Fibroblast of upper back skin (primary cell): ENCODE data around the gene PIP5KL1.

Experiments used
- DNase-seq: peaks from one replicate; pipeline ENCODE4 v3.0.0-alpha.2; 2013

The PIP5KL1 gene

DNA sequence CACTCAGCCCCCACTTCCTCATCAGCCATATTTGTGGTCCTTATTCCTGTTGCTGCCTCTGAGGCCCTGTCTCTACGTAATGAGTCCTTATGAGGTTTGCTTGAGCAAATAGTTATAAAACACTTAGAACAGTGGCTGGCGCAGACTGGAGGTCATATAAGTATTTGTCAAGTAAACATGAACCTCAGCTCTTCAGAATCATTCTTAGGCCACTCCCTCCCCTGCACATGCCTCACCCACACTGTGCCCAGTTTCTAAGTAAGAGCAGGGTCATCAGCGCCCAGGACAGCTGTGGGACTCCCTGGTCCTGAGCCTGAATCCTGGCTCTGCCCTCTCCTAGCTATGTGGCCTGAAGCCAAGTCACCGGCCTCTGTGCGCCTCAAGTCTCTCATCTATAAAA, 17.7 kb downstream of the PIP5KL1 start:
- no peak for DNase-seq

DNA sequence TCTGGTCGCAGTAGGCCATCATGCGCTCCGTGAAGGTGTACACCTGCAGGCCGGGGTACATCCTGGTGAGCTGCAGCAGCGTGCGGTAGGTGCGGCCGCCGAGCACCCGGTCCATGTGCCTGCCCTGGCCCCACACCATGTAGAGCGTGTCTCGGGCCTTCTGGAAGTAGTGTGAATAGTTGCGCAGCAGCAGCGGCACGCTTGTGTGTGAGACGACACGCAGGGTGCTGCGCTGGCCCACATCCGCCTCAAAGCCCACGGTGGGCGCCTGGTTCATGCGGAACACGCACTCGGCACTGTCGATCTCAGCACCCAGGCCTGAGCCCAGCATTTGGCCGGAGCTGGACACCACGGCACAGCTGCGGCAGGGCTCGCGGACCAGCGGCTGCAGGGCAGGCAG, 18.3 kb downstream of the PIP5KL1 start:
- no peak for DNase-seq

DNA sequence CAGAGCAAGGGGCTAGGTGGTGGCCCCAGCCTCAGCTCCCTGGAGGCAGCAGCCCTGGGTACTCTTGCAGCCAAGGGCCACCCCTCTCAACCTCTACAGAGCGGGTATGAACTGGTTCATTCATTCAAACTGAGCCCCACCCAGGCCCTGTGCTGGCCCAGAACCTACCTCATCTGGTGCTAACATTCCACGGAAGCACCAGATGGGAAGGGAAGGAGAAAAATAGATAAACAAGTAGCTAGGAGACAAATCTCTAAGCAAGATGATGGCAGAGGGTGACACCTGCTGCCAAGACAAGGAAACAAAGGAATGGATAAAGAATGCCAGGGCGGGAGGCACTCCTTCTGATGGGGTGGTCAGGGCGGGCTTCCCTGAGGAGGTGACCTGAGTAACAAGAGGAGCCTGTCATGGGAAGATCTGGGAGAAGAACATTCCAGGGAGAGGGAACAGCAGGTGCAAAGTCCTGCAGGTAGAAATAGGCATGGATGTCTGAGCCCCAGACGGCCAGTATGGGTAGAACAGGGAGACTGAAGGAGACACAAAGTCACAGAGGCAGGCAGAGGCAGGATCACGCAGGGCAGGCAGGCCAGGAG, 19.9 kb downstream of the PIP5KL1 start:
- DNase-seq, result no peak

DNA sequence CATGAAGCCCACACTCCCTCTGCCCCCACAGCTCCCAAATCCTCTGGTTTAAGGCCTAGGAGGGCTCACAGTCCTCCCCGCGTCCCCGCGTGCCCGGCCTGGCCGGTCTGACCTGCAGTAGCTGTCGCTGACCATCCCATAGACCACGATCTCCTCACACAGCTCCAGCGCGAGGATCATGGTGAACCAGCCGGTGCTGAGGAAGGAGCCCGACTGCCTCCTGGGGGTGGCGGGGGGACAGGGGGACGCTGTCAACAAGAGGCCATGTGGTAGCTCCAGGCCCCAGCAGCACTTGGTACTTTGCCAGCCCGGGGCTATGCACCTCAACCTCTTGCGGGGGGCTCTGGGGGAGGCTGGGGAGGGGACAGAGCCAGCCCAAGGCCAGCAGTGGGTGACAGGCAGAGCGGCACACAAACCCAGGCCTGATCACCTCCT, 20.7 kb downstream of the PIP5KL1 start:
- DNase-seq, result no peak

DNA sequence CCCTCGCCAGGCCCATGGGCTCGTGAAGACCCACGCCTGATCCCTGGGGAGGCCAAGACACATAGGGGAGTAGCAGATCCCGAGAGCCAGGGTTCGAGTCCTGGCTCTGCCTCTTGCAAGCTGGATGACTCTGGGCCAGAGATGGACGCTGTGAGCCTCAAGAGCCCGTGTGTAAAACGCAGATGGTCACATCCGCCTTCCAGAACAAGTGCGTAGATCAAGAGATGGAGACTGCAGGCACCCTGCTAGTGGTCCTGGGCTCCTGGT, 22.0 kb downstream of the PIP5KL1 start:
- DNase-seq, result no peak

DNA sequence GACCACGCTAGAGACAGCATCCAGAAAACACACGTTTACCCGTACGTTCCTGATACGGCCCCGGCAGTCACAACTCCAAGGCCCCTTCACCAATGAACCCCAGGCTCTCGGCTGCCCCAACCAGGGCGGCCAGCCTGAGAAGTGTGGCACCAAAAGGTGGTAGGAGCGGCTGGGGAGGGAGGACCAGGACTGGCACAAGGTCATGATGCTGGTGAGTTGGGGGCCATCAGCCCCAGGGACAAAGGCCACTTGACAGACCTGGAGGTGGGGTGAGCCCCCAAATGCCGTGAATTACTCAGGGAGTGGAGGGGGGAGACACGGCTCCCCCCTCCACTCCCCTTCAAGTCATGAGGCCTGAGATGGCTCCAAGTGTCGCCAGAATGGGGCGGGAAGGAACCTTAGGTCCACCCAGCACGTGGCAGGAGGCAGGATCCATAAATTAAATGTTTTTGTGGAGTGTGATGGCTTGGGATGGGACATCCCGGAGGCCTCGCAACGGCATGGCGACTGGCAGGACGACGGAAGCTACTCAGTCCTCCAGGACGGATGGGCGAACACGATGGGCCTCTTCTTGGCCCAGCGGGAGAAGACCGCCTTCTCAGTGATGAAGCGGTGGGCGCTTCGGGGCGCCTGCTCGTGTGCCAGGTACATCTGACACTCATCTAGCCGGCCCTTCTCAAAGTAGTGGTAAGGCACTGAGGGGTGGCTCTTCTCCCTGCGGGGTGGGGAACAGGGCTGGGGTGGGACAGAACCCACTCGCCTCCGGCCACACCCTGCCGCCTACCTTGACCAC, 22.5 kb downstream of the PIP5KL1 start:
- DNase-seq, result no peak

DNA sequence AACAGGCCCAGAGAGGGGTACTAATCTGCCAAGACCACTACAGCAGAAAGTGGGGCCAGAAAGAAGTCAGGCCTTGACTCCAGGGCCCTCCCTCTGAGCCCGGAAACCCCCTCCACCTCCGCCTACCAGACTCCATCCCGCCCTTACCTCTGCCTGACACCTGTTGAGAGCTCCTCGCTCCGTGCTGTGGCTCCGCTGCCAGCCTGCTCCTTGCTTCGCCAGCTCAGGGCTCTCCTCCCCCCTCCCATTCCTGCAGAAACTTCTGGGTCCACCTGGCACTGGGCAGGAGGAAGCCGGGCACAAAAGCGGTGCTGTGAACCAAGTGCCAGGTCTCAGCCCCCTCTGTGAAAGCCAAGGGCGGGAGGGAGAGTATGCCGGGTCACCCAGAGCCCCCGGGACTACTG, 24.8 kb downstream of the PIP5KL1 start:
- no peak for DNase-seq

DNA sequence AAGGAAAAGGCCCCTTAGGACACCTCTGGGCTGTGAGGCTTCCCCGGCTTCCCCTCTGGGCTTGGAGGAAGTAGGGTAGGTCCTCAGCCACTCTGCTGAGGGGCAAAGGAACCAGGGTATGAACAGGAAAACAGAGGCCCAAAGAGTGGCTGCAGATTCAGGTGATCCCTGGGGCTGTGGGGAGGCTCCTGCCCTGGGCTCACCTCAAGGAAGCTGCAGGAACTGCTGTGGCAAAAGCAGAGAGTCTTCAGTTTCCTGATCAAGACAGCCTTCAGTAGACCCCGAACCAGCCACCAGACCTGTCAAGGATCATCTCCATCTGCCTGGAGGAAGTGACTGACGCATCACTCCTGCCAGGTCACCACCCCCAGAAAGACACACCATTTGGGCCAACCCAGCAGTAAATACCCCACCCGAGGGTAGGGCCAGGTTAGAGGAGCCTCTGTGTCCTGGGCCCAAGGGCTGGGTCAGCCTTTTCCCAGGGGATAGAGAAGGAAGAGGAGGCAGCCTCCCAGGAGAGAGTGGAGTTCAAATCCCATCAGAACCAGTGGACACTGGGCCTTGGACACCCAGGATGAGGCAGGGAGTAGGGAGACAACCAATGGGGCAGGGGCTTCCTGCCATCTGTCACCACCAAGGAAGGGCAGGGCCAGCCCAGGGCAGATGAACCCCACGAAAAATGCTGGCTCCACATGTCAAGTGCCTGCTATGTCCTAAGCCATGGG, 25.4 kb downstream of the PIP5KL1 start:
- no peak for DNase-seq

DNA sequence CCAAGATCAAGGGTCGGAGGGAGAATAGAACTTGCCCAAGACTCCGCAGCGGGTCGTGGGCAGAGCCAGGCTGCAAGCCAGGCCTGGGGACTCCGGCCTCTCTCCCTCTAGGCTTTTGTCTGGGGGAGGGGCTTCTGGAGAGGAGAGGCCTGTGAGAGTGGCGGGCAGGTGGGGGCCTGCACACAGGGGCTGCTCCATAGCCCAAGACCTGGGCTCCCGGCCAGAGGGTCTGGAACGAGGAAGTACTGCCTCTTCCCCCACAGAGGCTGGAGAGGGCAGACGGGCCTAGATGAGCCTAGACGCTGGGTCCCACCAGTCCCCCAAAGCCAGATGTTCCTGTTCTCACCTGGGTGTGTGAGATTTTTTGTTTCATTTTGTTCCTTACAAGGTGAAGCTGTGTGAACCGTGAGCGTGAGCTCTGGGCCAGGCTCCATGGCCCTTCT, 26.0 kb downstream of the PIP5KL1 start:
- DNase-seq, result no peak

DNA sequence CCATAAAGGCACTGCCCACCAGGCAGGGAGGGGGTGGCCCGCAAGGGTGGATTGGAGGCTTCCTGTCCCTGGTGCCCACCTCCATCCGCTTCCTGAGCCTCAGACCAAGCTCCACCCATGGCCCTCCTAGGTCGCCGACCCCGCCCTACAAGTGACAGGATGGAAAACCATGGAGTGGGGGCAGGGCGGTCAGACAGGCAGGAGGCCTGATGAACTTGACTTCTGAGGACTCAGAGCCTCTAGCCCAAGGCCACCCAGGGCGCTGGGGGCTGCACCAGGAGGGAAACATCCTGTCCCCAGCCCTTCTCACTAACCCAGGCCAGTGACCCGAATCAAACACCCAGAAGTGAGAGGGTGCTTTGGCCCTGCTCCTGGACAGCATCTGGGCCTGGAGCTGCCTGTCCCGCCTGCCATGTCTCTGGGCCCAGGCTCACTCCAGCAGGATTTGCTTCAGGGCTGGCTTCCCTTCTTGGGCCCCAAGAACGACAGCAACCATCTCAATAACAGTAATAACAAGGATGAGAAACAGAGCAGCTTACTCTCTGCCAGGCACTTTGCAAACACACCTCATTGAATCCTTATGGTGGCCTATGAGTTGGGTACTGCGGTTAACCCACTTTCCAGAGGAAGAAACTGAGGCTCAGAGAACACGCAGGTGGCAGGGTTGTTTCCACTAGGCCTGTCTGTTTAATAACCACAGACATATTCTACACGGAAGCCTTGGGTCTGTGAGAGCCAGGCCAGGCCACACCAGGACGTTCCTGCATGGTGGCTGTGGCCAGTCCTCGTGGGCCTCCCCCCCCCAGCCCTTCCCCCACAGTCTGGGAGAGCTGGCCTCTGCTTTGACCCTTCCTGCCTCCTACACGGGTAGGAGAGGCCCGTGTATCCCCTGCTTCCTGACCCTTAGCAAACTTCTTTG, 26.8 kb downstream of the PIP5KL1 start:
- no peak for DNase-seq

DNA sequence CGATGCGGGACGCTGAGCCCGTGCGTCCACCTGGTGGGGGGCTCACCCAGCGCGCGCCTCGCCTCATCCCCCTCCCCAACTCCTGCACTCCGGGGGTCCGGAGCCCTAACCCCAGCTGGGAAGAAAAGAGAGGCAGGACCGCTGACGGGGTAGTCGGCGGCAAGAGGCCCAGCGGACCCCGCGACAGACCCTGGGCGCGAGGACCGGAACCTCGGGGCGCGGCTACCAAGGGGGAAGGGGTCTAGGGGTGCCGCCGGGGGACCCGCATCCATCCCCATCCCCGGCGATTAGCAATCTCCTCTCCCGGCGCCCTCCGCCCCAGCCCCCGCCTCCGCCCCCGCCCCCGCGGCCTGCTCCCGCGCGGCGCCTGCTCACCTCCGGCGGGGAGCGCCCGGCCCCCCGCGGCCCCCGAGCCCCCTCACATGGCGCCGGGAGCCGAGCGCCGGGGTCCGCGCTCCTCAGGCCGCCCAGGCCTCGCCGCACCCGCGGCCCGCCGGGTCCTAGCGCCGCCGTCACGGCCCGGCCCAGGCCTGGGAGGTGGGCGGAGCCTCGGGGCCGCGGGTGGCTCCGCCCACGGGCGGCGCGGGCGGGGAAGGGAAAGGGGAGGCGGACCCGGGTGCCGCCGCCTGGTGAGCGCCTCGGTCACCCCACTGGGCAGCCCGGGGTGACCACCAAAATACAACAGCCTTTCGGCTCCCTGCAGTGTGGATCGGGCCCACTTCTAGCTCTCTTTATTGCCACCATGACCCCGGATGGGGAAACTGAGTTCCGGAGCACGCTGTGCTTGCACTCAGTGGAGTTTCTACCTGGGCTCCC, 31.2 kb downstream of the PIP5KL1 start, which contains the start of gene ST6GALNAC6:
TSS of gene ST6GALNAC6 (minus strand) at position 476 of the 816 bp plus-strand sequence. CDS start 1,622 bp downstream, outside the sequence.
- peak; percentile 69 for DNase-seq

DNA sequence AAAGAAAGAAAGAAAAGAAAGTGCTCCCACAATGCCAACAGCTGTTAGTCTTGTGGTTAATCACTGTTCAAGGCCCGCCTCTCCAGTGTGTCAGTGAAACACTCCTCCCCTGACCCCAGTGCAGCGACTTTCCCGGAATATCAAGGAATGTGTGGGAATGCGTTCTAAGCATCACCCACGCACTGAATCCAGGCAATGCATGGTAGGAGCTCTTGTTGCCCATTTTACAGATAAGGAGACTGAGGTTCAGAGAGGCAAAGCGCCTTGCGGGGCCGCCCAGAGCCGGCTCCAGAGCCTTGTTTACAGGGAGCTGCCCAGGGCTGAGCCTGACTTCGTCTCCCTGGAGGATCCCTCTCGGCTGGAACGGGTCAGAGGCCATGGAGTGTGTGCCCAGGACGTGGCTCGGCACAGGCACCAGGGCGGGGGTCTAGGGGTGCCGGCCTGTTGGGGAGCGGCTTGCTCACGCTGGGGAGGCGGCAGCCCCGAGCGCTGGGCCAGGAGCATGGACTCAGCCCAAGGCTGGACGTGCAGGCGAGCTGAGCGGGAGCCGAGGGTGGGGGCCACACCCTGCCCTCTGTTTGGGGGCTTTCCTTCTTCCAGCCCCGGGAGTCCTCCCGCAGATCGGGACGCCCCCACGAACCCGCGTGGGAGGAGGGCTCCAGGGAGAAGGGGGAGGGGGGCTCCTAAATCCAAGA, 32.0 kb downstream of the PIP5KL1 start:
- DNase-seq, result peak; percentile 85

DNA sequence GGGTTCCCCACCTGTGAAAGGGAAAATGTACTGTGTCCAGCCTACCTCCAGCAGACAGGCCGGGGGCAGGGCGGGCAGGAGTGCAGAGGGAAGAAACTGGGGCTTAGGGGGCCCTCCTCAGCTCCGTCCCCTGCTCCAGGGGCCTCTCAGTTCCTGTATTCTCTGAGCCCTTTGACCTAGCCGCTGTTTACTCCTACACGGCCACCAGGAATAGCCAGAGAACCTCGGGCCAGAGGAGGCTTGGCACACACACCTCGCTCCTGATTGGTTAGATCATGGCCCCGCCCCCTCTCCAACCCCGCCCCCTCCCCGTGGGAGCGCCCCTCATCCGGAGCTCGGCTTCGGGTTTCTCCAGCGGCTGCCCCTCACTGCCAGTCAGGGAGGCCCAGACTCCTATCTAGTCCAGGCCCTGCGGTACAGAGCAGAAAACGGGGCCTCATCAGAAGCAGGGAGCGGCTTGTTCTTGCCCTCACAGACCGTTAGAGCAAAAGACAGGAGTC, 33.3 kb downstream of the PIP5KL1 start:
- peak; percentile 72 for DNase-seq

DNA sequence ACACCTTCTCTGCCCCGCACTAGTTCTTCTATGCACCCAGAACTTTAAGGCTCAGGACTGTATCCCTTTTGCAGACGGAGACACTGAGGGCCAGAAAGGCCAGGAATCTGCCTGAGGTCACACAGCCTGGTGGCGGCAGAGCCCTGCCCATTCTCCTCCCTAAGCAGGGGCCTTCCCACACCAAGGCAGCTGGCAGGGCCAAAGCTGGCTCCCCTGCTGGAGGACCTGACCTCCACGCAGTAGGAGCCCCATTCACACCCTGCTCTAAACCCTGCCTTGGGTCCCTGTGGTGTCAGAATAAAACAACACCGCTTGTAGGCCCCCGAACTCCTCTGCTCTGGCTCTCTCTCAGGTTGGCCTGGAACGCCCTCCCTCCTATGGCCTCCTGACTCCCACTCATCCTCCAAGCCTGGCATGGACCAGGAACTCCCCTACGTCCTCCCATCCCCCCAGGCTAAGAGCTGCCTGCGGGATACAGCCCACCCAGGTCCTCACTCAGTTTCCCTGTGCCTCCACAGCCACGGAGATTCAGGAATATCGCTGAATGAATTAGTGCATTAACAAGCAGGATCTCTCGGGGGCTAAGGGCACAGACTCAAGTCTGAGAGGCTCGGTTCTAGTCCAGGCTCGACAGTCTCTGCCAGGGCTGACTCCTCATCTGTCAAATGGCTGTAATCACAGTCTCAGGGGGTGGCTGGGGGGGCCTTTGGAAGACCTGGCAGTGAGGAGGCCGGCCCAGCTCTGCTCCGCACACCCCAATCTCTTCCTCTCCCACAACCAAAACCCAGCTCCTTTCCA, 34.0 kb downstream of the PIP5KL1 start:
- DNase-seq, result no peak

DNA sequence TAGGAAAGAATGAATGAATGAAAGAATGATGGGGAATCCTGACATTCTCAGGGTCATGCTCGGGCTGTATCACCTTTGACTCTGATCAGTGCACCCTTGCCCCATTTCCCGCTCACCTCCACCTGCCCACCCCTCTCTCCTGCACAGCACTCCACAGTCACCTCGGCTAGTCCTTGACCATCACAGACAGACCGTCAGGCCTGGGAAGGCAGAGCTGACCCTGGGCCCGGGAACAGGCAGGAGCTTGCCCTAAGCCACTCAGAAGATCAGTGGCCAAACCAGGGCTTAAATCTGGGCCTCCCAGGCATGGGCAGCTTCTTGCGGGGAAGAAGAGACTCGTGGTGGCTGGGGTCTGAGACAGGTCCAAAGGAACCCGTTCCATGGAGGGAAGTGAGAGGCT, 34.8 kb downstream of the PIP5KL1 start:
- DNase-seq, result no peak

DNA sequence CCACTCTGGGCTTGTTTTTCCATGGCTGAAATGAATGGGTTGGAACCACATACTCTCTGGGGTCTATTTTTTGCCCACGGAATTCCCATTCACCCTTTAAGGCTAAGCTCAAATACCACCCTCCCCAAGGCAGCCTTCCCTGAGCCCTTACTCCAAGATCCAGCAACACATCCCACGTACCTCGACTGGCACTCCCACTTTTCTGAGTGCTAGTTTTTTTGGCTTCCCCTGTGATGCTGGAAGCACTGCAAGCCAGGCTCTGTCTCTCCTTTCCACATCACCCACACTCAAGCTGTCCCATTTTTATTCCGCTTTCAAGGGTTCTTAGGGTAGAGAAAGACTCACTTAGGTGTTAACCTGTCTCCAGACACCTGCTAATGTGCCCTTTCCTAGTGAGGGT, 37.2 kb downstream of the PIP5KL1 start:
- no peak for DNase-seq

DNA sequence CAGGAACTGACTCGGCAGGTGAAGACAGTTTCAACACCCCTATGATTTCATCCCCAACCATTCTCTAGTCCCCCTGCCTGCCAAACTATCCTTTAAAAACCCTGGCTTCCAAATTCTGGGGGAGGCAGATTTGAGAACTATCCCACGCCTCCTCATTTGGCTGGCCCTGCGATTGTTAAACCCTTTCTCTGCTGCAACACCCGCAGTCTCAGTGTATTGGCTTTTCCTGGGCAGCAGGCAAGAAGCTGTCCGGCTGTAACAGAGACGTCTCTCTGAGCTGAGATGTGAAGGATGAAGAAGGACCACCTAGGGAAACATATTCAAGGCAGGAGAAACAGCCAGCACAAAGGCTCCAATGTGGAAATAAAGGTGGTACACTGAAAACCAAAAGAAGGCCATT, 37.7 kb downstream of the PIP5KL1 start:
- no peak for DNase-seq

DNA sequence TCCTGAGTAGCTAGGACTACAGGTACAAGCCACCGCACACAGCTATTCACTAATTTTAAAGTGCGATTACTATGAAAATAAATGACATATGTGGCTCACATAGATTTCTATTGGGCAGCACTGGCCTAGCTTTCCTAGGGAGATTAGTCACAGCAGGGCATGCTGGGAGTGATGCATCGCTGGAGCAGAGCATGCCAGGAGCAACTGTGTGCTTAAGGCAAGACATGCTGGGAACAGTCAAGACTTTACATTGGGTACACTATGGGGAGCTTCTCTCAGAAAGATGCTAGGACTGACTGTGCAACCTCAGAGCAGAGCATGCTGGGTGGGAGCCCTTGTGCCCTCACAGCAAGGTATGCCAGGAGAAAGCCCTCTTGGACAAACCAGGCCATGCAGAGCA, 40.5 kb downstream of the PIP5KL1 start:
- DNase-seq, result no peak

DNA sequence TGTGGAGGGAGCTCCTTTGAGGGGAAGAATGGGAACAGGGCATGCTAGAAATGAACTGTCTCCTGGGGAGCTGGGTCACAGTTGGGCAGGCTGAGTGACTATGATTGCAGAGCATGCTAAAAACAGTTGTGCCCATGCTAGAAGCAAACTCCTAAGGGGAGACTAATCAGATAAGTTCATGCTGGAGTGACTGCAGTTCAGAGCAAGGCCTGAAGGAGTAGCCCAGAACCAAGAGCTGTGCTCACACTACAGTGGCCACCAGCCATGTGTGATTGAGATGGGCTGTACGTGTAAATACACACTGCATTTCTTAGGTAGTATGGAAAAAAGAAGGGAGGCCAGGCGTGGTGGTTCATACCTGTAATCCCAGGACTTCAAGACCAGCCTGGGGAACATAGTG, 42.8 kb downstream of the PIP5KL1 start:
- DNase-seq, result no peak

DNA sequence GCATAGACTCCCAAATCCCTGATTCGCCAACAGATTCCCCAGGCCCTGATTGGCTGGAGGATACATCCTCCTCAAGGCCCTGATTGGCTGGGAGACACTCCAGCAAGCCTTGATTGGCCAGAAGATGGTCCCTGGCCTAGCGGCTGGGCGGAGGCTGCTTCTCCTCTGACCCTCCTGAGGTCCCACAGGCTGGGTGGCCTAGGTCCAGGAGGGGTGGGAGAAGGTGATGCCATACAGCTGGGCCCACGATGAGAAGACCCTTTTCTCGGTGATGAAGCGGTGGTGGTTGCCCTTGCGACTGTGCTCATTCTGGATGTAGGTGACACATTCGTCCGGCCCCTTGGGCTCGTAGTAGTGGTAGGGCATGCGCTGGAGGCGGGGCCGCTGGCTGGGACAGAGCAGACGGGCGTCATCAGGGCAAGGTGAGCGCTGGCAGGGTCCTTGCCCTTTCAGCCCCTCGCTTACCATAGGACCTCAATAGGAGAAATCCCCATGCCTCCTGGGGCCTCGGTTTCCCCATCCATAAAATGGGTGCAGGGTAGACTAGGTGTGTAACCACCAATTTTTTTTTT, 44.1 kb downstream of the PIP5KL1 start:
- no peak for DNase-seq
